ENCODE measurements around the gene UHRF1. TPM values are rescaled to one million over a fixed set of nuclear protein-coding genes. Genes with fewer than 3 reads are reported as not detected.
A peak's percentile ranks its signal among the peaks of the same experiment; 100 is the strongest.

Gene UHRF1
- total and polyA plus RNA-seq, 2 of the 13 experiments (the other 11 are each of a cell fraction or from before 2014, with no cell fraction given): 6.8 to 78.4 TPM

GRCh38 chr19:4867534-4868285 is 41.6 kb upstream of the UHRF1 start, which contains the start of gene PLIN3 (continued):
- TF ChIP-seq MXD4 (CRISPR knock-in tag; IDR thresholded peaks at IDR 0.05) (no peak), FLYWCH1 (CRISPR knock-in tag; IDR thresholded peaks at IDR 0.05) (no peak), NPAS2 (CRISPR knock-in tag; IDR thresholded peaks at IDR 0.05; ENCODE audit: borderline replicate concordance) (no peak), HDAC2 (CRISPR knock-in tag; IDR thresholded peaks at IDR 0.05) (peak; percentile 79), AGO1 (IDR thresholded peaks at IDR 0.05; ENCODE audit: low read depth, low read length, poor library complexity, severe bottlenecking) (no peak), HOXD1 (CRISPR knock-in tag; IDR thresholded peaks at IDR 0.05) (no peak), ZEB1 (IDR thresholded peaks at IDR 0.05; ENCODE audit: insufficient replicate concordance, low read depth) (no peak), CENPX (CRISPR knock-in tag; IDR thresholded peaks at IDR 0.05) (no peak), YEATS2 (CRISPR knock-in tag; IDR thresholded peaks at IDR 0.05; ENCODE audit: borderline replicate concordance) (peak; percentile 49; the same call in 1 of the 2 replicates), SIX4 (CRISPR knock-in tag; IDR thresholded peaks at IDR 0.05) (no peak), ZNF563 (CRISPR knock-in tag; IDR thresholded peaks at IDR 0.05) (peak; percentile 69), ZNF20 (CRISPR knock-in tag; IDR thresholded peaks at IDR 0.05) (no peak), ZNF253 (CRISPR knock-in tag; IDR thresholded peaks at IDR 0.05; ENCODE audit: borderline replicate concordance) (no peak), ZNF432 (CRISPR knock-in tag; IDR thresholded peaks at IDR 0.05; ENCODE audit: borderline replicate concordance) (no peak), ZNF431 (CRISPR knock-in tag; IDR thresholded peaks at IDR 0.05; ENCODE audit: borderline replicate concordance, low read depth) (0 out of 2 replicates have a peak, but pooled peaks have one; percentile 37), ARNTL (CRISPR knock-in tag; IDR thresholded peaks at IDR 0.05) (no peak), ZNF672 (CRISPR knock-in tag; IDR thresholded peaks at IDR 0.05) (no peak), NFIB (CRISPR knock-in tag; IDR thresholded peaks at IDR 0.05; ENCODE audit: borderline replicate concordance) (no peak), ATF5 (CRISPR knock-in tag; IDR thresholded peaks at IDR 0.05; ENCODE audit: low read depth) (no peak), ZNF451 (CRISPR knock-in tag; IDR thresholded peaks at IDR 0.05) (no peak), ZBTB33 (CRISPR knock-in tag; IDR thresholded peaks at IDR 0.05) (no peak), RORA (CRISPR knock-in tag; IDR thresholded peaks at IDR 0.05) (no peak), ZNF383 (CRISPR knock-in tag; IDR thresholded peaks at IDR 0.05; ENCODE audit: borderline replicate concordance) (no peak), ZNF513 (CRISPR knock-in tag; conservative IDR thresholded peaks at IDR 0.05) (no peak), ZNF468 (CRISPR knock-in tag; IDR thresholded peaks at IDR 0.05) (no peak), ZNF839 (CRISPR knock-in tag; IDR thresholded peaks at IDR 0.05; ENCODE audit: borderline replicate concordance) (no peak), MXD1 (CRISPR knock-in tag; IDR thresholded peaks at IDR 0.05) (peak; percentile 68; the same call in 1 of the 2 replicates)
